LNCaP clone FGC (cell line): ENCODE data around the gene GLI3.

Experiments
- DNase-seq: peaks from one replicate; pipeline ENCODE4 v3.0.0-alpha.2; 2011; ENCODE audit warnings: low read depth
- H3K4me3 ChIP-seq: 2 replicates; pipeline ENCODE4 v1.5.1; 2011; ENCODE audit warnings: mild to moderate bottlenecking, low read depth, low read length, control low read depth
- CTCF ChIP-seq: IDR thresholded peaks from 2 replicates; pipeline ENCODE4 v1.5.1; 2012; ENCODE audit warnings: mild to moderate bottlenecking; ENCODE audit not compliant: control insufficient read depth, insufficient read depth; ENCODE audit errors: extremely low read depth

Gene GLI3

GRCh38 chr7:41975849-41976248 is 261.2 kb downstream of the GLI3 start:
- no peak for TF ChIP-seq CTCF
- no peak overlapping the region for H3K4me3 ChIP-seq
- no peak for DNase-seq

GRCh38 chr7:41974870-41975557 is 262.0 kb downstream of the GLI3 start:
- no peak for TF ChIP-seq CTCF
- DNase-seq, result no peak
- H3K4me3 ChIP-seq, result no peak overlapping the region

- H3K4me3 ChIP-seq, result no peak overlapping the region
- DNase-seq, result no peak
- no peak for TF ChIP-seq CTCF
Measured at GRCh38 chr7:41973202-41973730, 263.7 kb downstream of the GLI3 start.

- no peak overlapping the region for H3K4me3 ChIP-seq
- DNase-seq, result no peak
- no peak for TF ChIP-seq CTCF
Measured at GRCh38 chr7:41972776-41973175, 264.2 kb downstream of the GLI3 start.

- DNase-seq, result no peak
- H3K4me3 ChIP-seq, result no peak overlapping the region
- no peak for TF ChIP-seq CTCF
Measured at GRCh38 chr7:41972270-41972669, 264.7 kb downstream of the GLI3 start.

GRCh38 chr7:41971640-41972187 is 265.3 kb downstream of the GLI3 start:
- TF ChIP-seq CTCF, result no peak
- no peak overlapping the region for H3K4me3 ChIP-seq
- no peak for DNase-seq
